Measurements from ENCODE around the gene CCDC169.

DNA sequence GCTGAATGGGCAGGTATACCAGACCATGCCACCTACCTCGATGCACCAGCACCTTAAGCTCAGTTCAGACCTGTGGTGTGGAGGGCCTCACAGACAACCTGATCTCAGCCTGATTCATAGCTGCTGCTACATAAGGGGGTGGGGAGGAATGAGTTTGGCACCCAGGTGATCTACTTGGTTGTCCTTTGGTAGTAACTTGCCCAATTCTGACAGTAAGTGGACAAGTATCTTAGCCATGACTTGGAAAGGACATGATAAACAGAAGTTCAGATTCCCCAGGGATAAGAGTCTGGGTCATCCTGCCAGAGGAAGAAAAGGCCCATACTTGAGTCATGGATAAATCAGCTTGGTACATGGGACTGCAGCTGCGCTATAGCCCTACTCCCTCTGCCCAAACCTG, 54.9 kb downstream of the CCDC169 start:
- TF ChIP-seq ZNF274 (IDR thresholded peaks at IDR 0.05; ENCODE audit: low read depth, low read length) (no peak), YY1 (IDR thresholded peaks at IDR 0.05; ENCODE audit: insufficient read depth, insufficient read length) (no peak)
